Dedifferentiated amniotic fluid mesenchymal stem cell (primary cell): ENCODE results near the gene KRTAP4-16.
"Not testable (repeated sequence)": the region's sequence is repeated elsewhere in the genome, so short reads cannot be mapped to it uniquely, and the experiment has no call there.

ENCODE experiments used
- DNase-seq: peaks from one replicate; pipeline ENCODE4 v3.0.0-alpha.2; 2016; ENCODE audit errors: extremely low spot score

KRTAP4-16 gene

GRCh38 chr17:41101586-41102259, at the start of gene KRTAP4-16:
Gene KRTAP4-16, minus strand, starts transcription at chr17:41102209. Its CDS starts 0 bp downstream, at chr17:41102209.
- no peak for DNase-seq

- no peak for DNase-seq
Observed at GRCh38 chr17:41151525-41151924, 49.5 kb upstream of the KRTAP4-16 start.

- no peak for DNase-seq
Observed at GRCh38 chr17:41150026-41150425, 48.0 kb upstream of the KRTAP4-16 start.

- DNase-seq, result no peak
Observed at GRCh38 chr17:41149652-41149985, 47.6 kb upstream of the KRTAP4-16 start, which contains the start of gene KRTAP4-5. Gene KRTAP4-5, minus strand, starts transcription at chr17:41149825. Its CDS starts 58 bp downstream, at chr17:41149767.

- not testable (repeated sequence) for DNase-seq
Observed at GRCh38 chr17:41148971-41149651, 47.1 kb upstream of the KRTAP4-16 start.

GRCh38 chr17:41147531-41148204, 45.7 kb upstream of the KRTAP4-16 start:
- no peak for DNase-seq

- no peak for DNase-seq
Observed at GRCh38 chr17:41145261-41145660, 43.3 kb upstream of the KRTAP4-16 start.

- no peak for DNase-seq
Observed at GRCh38 chr17:41144846-41145245, 42.8 kb upstream of the KRTAP4-16 start.

- no peak for DNase-seq
Observed at GRCh38 chr17:41141361-41141760, 39.4 kb upstream of the KRTAP4-16 start.

GRCh38 chr17:41140360-41141131, 38.5 kb upstream of the KRTAP4-16 start, which contains the start of gene KRTAP4-6:
Gene KRTAP4-6, minus strand, starts transcription at chr17:41140544. Its CDS starts 57 bp downstream, at chr17:41140487.
- no peak for DNase-seq

GRCh38 chr17:41139865-41140264, 37.9 kb upstream of the KRTAP4-16 start:
- not testable (repeated sequence) for DNase-seq

GRCh38 chr17:41133880-41134735, 32.1 kb upstream of the KRTAP4-16 start:
- no peak for DNase-seq

- DNase-seq, result no peak
Observed at GRCh38 chr17:41131979-41132378, 30.0 kb upstream of the KRTAP4-16 start.

GRCh38 chr17:41127371-41127770, 25.4 kb upstream of the KRTAP4-16 start:
- DNase-seq, result no peak

- DNase-seq, result no peak
Observed at GRCh38 chr17:41126412-41126811, 24.4 kb upstream of the KRTAP4-16 start.

GRCh38 chr17:41125064-41125463, 23.1 kb upstream of the KRTAP4-16 start:
- no peak for DNase-seq

GRCh38 chr17:41123991-41124371, 22.0 kb upstream of the KRTAP4-16 start, which contains the start of gene KRTAP4-12:
Gene KRTAP4-12, minus strand, starts transcription at chr17:41124182. Its CDS starts 60 bp downstream, at chr17:41124122.
- DNase-seq, result not testable (repeated sequence)

GRCh38 chr17:41123292-41123990, 21.4 kb upstream of the KRTAP4-16 start:
- DNase-seq, result not testable (repeated sequence)

GRCh38 chr17:41121742-41122141, 19.7 kb upstream of the KRTAP4-16 start:
- DNase-seq, result no peak
